Hematopoietic multipotent progenitor cell treated with erythropoietin and hydrocortisone succinate and interleukin-3 and kit ligand, for 6 days (in vitro differentiated cells): Measurements from ENCODE around the gene ENPP7.

Experiments used
- DNase-seq: peaks from one replicate; pipeline ENCODE4 v3.0.0-alpha.2; 2015

ENPP7 gene

GRCh38 chr17:79730769-79731483, at the start of gene ENPP7:
TSS of gene ENPP7 (plus strand) at chr17:79730943. CDS start at chr17:79731140, 197 bp downstream.
- DNase-seq, result no peak

- no peak for DNase-seq
These were observed 49.6 kb upstream of the ENPP7 start for GRCh38 chr17:79681101-79681621.

- no peak for DNase-seq
These were observed 49.0 kb upstream of the ENPP7 start for GRCh38 chr17:79681628-79682261.

GRCh38 chr17:79683365-79683764, 47.4 kb upstream of the ENPP7 start:
- no peak for DNase-seq

- DNase-seq, result no peak
These were observed 46.4 kb upstream of the ENPP7 start for GRCh38 chr17:79684132-79684985.

GRCh38 chr17:79685121-79685520, 45.6 kb upstream of the ENPP7 start:
- no peak for DNase-seq

GRCh38 chr17:79686476-79686875, 44.3 kb upstream of the ENPP7 start:
- no peak for DNase-seq

GRCh38 chr17:79690466-79690865, 40.3 kb upstream of the ENPP7 start:
- DNase-seq, result no peak

- DNase-seq, result no peak
These were observed 39.5 kb upstream of the ENPP7 start for GRCh38 chr17:79690988-79691836.

- DNase-seq, result no peak
These were observed 38.8 kb upstream of the ENPP7 start for GRCh38 chr17:79691931-79692330.

- DNase-seq, result no peak
These were observed 37.3 kb upstream of the ENPP7 start for GRCh38 chr17:79693419-79693818.

- no peak for DNase-seq
These were observed 35.4 kb upstream of the ENPP7 start for GRCh38 chr17:79695293-79695790.

GRCh38 chr17:79695797-79696609, 34.7 kb upstream of the ENPP7 start:
- DNase-seq, result peak; percentile 40

- DNase-seq, result no peak
These were observed 34.1 kb upstream of the ENPP7 start for GRCh38 chr17:79696610-79696982.

GRCh38 chr17:79698146-79698846, 32.4 kb upstream of the ENPP7 start:
- DNase-seq, result no peak

GRCh38 chr17:79699386-79700036, 31.2 kb upstream of the ENPP7 start:
- no peak for DNase-seq

- no peak for DNase-seq
These were observed 30.2 kb upstream of the ENPP7 start for GRCh38 chr17:79700592-79700991.

GRCh38 chr17:79702034-79702433, 28.7 kb upstream of the ENPP7 start:
- DNase-seq, result peak; percentile 14

GRCh38 chr17:79702550-79703236, 28.1 kb upstream of the ENPP7 start:
- no peak for DNase-seq

GRCh38 chr17:79704691-79705090, 26.1 kb upstream of the ENPP7 start:
- DNase-seq, result no peak
